NCI-H1048 (cell line): ENCODE measurements around the gene PPDPF.
"Not testable (repeated sequence)": the region's sequence is repeated elsewhere in the genome, so short reads cannot be mapped to it uniquely, and the experiment has no call there.

Source experiments
- DNase-seq: peaks from one replicate; lab custom pipeline; 2025; lab: John Stamatoyannopoulos, UW

PPDPF gene

DNA sequence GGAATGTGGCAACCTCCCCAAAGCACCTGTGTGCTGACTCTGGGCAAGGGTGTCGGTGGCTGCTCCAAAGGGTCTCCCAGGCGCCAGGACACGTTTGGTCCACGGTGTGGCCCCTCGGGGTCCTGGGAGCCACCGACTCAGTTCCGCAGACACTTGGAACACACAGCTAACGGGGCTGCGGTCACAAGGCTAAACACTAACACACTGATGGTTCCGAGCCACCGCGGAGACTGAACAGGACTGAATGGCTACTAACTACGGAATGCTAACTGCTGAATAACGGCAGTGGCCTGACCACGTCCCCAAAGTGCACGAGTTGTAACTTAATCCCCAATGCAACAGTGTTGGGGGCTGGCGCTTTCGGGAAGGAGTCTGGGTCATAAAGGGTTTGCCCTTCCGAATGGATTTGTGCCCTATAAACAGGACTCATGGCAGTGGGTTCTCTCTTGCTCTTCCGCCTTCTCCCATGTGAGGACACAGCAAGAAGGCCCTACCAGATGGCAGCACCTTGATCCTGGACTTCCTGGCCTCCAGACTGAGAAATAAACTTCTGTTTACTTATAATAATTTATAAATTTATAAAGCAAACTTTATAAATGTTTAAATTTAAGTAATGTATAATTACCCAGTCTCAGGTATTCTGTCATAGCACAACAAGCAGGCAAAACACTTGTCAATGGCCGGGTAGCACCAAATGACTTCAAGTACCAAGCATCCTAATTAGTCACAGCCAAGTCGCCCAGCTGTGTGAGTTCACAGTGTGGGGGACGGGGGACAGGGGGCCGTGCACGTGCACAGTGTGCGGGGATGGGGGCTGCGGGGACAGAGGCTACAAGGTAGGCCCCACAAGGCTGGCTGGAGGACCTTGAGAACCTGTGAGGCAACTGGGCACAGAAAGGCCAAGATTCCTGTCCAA is 19.4 kb upstream of the PPDPF start:
- no peak for DNase-seq

DNA sequence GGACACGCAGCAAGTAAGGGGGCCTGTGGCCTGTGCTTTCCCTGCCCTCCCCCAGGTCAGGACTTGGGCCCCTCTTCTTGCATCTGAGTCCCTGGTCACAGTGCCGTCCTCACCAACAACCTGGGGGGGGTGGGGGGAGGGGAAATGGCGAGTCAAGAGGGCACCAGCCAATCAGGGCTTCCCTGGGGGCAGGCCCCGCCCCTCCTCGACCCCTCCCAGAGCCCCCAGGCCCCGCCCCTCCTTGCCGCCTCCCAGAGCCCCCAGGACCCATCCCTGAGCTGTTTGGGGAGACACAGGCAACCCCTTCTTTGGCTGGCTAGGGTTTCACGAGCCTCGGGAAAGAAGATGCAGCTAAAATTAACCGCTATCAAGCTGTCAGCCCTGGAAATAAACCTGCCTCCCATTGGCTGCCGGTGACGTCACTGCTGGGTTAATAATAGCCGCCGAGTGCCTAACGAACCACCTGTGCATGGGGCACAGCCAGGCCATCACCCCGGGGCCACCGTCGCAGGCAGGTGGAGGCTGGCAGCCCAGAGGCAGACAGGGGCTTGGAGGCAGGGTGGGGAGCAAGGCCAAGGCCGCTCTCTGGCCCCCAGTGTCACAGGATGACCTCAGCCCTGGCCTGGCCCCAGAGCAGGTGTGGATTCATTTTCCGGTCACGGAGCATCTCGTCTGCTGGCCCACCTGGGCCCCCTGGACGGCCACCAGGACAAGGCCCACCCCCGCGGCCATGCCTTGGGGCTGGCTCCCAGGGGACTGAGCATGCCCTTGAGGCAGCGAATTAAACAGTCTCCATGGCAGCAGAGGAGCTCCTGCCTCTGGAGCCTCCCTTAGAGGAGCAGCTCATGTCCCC is 18.5 kb upstream of the PPDPF start:
- DNase-seq, result no peak

DNA sequence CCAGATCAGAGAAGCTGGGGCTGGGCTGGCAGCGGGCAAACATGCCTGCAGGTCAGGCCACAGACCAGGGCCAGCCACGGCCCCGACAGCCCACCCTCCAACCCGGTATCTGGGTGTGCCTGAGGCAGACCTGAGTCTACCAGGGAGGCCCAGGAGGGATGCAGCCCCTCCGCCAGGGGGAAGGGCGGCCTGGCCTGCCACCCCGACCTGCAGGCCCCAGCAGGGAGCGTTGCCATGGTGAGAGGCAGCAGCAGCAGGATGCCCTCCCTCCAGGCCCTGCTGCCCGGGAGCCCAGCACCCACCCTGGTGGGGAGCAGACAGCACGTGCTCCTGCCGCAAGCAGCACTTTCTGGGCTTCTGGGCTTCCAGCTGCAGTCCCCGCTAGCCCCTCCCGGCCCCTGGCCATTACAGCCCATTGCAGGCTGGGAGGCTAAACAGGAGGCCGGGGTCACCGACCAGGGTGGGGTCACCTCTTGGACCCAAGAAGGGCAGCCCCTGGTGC is 17.8 kb upstream of the PPDPF start:
- no peak for DNase-seq

DNA sequence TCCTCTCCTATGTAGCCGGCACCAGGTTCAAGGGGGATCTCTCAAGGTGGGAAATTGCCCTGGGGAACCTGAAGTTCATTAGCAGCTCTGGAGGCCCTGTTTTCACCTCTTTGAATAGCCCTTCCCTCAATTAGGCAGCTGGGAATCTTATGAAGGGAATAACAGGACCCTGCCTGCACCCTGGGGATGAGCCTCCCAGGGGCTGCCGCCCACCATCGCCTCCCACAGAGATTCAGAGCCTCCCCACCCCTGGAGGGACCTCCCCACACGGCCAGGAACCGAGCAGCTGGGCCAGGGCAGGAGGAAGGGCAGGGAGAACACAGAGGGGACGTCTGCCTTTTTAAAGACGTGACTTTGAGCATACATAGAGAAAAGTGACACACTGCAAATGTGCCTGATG is 17.0 kb upstream of the PPDPF start:
- DNase-seq, result no peak

DNA sequence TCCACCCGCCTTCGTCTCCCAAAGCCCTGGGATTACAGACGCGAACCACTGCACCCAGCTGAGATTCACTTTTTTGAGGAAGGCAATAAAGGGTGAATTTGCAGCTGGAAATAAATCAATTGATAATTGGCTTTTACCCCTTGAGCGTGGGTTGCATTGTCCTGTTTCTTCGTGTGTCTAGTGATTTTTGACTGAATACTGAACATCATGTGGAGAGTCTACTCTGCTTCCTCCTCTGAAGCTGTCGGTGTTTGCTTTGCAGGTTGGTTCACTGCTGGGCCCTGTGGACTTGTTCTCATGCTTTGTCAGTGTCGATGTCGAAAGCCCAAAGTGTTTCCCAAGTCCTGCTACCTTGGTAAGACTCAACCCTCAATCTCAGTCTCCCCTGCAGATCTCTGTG is 15.9 kb upstream of the PPDPF start:
- DNase-seq, result no peak

DNA sequence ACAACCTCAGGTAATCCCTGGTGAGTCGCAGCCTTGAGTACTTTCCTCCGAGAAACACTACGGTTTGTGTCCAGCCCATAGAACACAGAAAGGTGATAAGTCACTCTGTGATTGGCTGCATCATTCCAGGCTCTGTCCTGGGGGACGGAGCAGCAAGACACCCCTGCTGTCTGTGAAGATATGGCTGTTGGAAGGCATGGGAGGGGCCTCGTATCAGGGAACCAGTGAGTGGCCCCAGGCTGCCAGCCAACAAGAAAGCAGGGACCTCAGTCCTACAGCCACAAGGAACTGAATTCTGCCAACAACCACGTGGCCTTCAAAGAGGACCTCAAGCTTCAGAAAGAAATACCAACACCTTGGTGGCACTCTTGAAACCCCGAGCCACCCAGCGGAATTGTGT is 15.3 kb upstream of the PPDPF start:
- no peak for DNase-seq

DNA sequence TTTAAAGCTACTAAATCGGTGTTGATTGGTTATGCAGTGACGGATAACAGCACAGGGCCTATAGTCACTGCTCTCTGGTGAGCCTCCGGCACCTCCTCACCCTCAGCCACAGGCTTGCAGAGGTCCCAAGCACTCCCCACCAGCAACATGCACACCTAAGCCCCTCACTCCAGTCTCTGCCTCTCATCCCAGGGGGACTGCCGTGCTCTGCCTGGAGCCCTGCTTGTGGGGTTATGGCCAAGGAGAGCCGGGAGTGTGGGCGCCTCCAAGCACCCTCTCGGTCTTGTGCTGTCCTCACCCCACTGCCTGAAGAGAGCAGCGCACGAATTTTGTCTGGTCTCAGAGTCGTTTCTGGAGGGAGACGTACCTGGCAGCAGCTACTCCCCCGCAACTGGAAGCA is 14.8 kb upstream of the PPDPF start:
- DNase-seq, result no peak

DNA sequence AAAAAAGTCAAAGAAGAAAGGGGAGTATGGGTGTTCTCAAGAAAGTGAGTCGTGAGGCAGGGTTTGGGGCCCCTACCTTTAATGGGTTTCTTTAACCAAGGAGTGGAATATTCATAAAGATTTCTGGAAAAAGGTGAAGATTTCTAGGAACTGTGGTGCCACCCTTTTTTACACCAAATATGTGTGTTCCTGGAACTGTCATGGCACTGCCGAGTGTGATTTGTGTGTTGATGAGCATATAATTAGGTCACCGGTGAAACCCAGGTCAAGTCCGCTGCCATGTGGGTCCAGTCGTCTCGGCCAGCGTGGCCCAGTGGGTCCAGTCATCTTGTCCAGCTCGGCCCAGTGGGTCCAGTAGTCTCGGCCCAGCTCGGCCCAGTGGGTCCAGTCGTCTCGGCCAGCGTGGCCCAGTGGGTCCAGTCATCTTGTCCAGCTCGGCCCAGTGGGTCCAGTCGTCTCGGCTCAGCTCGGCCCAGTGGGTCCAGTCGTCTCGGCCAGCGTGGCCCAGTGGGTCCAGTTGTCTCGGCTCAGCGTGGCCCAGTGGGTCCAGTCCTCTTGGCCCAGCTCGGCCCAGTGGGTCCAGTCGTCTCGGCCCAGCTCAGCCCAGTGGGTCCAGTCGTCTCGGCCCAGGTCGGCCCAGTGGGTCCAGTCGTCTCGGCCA is 13.4 kb upstream of the PPDPF start:
- no peak for DNase-seq

DNA sequence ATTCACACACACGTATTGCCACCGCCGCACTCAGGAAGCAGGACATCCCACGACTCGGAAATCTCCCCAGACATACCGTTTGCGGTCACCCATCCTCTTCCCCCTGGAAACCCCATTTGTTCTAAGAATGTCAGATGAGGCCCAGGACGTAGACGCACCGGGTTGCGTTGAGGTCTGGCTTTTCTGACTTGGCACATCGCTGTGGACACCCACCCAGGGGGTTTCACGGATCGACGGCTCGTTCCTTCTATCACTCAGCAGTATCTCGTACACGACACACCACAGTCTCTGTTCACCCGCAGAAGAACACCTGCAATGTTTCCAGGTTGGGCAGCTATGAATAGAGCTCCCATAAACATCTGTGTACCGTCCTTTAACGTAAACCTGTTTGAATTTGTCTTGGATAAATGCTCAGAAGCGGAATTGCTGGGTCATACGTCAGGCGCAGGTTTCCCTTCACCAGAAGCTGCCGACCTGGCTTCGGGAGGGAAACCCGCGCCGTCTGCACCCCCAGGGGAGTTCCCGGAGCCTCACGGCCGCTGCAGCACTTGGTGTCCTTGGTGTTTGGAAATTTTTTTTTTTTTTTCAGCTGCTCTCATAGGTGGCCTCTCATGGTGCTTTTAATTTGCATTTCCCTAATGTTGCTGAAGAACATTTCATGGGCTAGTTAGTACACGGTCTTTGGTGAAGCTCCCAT is 12.3 kb upstream of the PPDPF start:
- DNase-seq, result no peak

DNA sequence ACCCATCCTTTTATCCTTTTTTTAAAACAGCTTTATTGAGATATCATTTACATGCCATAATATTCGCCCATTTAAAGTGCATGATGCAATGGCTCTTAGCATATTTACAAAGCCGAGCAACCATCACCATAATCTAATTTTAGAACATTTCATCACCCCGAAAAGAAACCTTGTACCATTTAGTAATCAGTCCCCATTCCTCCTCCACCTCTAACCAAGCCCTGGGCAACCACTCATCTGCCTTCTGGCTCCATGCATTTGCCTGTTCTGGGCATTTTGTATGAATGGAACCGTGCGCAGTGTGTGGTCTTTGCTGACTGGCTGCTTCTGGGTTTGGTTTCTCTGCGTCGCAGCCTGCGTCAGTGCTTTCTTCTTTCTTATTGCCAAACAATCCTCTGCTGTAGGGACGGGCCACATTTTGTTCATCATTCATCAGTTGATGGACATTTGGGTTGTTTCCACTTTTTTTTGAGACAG is 11.4 kb upstream of the PPDPF start:
- DNase-seq, result no peak

DNA sequence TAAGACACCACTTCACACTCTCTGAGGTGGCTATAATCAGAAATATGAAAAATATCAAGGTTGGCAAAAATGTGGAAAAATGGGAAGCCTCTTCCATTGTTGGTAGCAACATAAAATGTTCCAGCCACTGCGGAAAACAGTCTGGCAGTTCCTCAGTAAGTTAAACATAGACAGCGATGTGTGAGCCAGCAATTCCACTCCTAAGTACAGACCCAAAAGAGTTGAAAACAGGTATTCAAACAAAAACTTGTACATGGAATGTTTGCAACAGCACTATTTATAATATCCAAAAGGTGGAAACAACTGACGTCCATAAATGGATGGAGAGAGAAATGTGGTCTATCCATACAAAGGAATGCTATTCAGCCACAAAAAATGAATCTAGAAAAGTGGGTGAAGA is 7.4 kb upstream of the PPDPF start:
- no peak for DNase-seq

DNA sequence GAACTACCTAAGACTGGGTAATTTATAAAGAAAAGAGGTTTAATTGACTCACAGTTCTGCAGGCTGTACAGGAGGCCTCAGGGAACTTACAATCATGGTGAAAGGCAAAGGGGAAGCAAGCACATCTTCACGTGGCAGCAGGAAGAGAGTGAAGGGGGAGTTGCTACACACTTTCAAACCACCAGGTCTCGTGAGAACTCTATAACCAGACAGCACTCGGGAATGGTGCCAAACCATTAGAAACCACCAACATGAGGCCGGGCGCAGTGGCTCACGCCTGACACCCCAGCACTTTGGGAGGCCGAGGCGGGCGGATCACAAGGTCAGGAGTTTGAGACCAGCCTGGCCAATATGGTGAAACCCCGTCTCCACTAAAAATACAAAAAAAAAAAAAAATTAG is 6.0 kb upstream of the PPDPF start:
- DNase-seq, result not testable (repeated sequence)

DNA sequence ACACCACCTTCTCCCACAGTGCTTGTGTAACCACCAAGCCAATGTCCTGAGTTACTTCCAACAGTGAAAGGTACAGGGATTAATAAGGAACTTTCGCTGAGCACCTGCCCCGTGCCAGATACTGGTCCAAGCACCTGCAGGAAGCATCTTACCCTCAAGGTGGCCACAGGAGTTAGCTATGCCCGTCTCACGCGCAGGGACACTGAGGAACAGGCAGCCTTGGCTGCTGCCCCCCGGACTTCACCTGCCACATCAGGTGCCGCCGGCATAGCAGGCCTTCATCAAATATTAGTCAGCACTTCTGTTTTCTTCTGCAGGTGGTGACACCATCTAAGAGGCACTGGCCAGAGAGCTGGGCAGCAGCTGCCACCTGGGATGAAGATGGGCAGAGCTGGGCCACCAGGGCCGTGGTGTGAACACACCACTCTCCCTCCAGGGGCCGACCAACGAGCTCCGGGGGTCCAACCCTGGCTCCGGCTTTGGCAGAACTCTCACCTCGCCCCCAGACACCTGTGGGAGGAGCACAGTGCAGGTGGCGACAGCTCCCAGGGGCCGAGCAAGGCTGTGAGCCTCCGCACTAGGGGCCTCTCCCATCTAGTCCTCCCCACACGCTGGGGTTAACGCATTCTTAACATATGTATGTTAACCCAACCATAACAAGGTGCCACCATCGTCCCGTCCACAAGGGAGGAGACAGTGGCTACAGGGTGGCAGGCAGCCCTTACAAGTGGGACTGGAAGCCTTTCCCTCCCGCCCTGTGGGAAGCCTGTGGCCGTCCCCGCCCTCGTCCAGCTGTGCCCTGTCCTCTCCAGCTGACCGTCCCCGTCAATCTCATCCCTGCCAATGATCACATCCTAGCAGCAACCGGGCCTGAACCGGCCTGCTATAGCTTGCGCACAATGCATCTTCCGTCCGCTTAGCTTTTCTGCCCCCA is 2.9 kb upstream of the PPDPF start:
- no peak for DNase-seq

DNA sequence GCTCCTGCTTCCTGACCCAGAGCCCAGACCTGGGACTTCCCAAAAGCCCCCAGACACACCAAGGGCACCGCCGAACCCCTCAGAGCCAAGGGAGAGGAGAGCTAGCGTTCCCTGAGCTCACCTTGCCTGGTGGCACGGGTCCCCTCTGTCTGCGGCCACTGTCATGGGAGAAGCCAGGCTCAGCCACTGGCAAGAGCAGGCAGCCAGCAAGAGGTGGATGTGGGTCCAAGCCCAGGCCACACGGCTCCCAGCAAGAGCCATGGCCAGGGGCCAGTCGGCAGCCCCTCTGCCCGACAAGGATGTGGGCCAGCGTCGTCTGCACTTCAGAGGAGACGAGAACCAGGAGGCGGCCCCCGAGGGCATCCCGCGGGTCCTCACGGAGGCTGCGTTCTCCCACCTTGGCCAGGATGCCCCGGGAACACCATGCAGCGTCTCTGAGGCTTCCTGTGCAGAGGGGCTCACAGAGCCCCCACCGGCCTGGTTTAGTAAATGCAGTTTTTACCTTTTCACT is 2.2 kb upstream of the PPDPF start:
- DNase-seq, result no peak

DNA sequence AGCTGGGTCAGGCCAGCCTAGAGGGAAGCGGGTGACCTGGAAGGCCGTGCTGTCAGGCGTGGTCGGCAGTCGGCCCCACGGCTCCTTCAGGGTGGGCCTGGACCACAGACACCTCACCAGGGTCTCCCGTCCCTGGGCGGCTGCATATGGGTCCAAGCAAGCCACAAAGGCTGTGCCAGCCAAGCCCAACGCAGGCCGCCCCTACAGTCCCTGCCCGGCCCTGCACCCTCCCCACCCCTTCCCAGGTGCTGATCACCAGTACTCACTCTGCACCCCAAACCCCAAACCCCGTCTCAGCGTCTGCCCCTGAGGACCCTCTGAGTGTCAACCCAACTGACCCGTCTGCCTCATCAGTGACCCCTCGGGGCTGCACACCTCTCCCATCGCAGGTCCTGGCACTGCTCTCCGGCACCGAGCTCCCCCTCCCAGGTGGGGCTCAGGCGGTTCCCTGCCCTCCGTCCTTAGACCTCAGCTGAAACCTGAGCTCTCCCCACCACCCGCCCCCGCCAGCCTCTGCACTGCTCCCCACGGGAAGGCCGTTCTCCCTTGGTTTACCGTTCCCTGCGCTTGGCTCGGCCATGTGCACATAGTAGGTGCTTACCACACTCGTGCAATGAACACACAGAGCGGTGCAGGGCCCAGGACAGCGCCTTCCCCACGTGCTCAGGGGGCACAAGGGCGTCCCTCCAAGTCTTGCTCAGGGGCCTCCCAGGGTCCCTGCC is 1.5 kb upstream of the PPDPF start:
- DNase-seq, result no peak

DNA sequence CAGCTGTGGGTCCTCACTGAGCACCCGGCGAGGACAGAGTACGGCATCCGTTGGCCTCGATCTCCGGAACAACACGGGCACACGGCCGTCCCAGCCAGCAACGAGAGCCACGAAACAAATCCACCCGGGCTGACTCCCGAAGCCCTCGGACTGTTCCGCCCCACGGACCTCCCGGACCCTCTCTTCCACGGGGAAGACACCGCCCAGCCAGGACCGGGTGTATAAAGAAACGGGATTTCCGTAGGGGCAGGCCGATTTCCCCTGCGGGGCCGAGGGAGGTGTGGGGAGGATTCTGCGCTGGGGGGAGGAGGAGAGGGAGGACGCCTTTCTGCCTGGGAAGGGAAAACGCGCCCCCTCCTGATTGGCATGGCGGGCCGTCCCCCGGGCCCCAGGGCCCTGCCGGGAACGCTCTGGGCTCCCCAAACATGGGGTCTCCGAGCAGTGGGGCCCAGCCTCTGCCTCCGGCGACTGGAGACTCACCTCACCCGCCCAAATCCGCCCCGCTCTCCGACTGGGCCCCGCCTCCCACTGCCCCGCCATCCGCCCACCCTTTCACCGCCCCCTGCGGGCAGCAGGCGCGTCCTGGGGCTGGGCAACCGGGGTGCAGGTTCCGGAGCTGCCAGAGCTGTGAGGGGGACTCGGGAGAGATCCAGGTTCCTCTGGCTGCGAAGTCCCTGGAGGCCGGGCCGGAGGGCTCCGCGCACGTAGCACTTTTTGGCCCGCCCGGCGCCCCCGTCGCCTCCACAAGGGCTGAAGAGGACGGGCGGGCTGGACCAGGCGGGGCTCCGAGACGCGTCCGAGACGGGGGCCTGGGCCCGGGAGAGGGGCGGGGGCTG is 679 bp upstream of the PPDPF start:
- DNase-seq, result no peak

DNA sequence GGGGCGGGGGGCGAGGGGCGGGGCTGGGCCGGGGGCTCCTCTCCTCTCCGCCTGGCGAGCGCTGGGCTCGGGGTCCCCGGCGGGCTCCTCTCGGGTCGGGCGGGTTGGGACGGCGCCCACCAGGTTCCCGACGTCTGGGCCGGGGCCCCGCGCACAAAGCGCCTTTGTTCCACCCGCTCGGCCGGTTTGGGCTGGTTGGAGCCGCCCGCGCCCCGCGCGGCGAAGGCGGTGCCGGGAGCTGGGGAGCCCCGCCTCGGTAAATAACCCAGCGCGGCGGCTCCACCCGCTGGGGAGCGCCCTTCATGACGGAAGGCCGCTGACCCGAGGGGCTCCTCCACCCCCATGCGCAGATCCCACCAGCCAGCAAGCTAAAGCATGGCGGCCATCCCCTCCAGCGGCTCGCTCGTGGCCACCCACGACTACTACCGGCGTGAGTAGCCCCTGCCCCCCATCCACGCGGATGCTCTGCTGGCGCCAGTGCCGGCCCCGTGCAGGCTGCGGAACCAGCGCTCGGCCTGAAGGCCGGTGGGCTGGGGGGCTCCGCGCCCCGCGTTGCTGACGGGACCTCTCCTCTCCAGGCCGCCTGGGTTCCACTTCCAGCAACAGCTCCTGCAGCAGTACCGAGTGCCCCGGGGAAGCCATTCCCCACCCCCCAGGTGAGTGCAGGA is 503 bp downstream of the PPDPF start:
- peak; percentile 49 for DNase-seq

DNA sequence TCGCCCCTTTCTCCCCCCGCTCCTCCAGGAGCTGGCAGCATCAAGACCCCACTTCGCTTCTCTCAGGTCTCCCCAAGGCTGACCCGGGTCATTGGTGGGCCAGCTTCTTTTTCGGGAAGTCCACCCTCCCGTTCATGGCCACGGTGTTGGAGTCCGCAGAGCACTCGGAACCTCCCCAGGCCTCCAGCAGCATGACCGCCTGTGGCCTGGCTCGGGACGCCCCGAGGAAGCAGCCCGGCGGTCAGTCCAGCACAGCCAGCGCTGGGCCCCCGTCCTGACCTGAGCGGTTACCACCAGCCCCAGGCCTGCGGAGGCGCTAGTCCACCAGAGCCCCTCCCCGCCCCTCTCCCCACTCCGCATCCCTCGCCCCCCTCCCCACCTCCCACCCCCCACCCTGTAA is 1.0 kb downstream of the PPDPF start:
- no peak for DNase-seq
